SH-SY5Y (cell line): ENCODE data around the gene ME1.

Experiments used
- GATA2 ChIP-seq: IDR thresholded peaks from 2 replicates; pipeline ENCODE4 v1.6.1; 2011; ENCODE audit warnings: mild to moderate bottlenecking, low read depth, low read length
- GATA3 ChIP-seq: IDR thresholded peaks from 2 replicates; pipeline ENCODE4 v1.6.1; 2011; ENCODE audit warnings: low read depth, mild to moderate bottlenecking, low read length, moderate library complexity

The ME1 gene

GRCh38 chr6:83442752-83443151 lies 11.9 kb upstream of the ME1 start:
- TF ChIP-seq GATA3 (no peak), GATA2 (no peak)

GRCh38 chr6:83439201-83439600 lies 8.3 kb upstream of the ME1 start:
- TF ChIP-seq GATA2 (no peak), GATA3 (no peak)

GRCh38 chr6:83436674-83437073 lies 5.8 kb upstream of the ME1 start:
- TF ChIP-seq GATA3 (no peak), GATA2 (no peak)

- TF ChIP-seq GATA2, result no peak
- no peak for TF ChIP-seq GATA3
Measured at GRCh38 chr6:83433177-83433576, 2.3 kb upstream of the ME1 start.

GRCh38 chr6:83432636-83433035 lies 1.8 kb upstream of the ME1 start:
- no peak for TF ChIP-seq GATA3
- no peak for TF ChIP-seq GATA2

DNA sequence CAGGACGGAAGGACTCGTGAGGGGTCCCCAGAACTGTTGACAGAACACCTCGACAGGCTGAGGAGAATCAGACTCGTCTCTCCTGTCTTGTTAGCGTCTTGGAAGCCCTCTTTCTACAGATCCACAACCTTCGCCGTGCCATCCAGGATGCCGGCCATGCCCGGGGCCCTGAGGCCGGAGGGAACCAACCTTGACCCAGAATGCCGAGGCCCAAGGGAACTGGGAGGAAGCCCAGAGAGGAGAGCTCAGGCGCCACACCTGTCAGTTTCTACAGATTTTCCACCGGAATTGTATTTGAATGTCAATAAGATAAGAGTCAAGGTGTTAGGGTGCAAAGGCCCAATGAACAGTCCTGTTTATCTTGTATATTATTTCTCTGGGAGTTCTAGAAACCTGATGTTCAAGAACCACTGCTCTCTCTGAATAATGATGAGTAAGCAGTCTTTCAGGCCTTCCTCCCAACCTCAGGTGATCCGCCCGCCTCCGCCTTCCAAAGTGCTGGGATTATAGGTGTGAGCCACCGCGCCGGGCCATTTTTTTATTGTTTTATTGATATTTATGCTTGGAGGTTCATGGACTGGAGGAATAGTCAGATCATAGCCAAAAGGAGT lies 799 bp upstream of the ME1 start:
- no peak for TF ChIP-seq GATA3
- TF ChIP-seq GATA2, result no peak

GRCh38 chr6:83429857-83430610 lies 817 bp downstream of the ME1 start:
- TF ChIP-seq GATA2, result no peak
- TF ChIP-seq GATA3, result no peak

GRCh38 chr6:83429269-83429668 lies 1.6 kb downstream of the ME1 start:
- TF ChIP-seq GATA2 (no peak), GATA3 (no peak)

DNA sequence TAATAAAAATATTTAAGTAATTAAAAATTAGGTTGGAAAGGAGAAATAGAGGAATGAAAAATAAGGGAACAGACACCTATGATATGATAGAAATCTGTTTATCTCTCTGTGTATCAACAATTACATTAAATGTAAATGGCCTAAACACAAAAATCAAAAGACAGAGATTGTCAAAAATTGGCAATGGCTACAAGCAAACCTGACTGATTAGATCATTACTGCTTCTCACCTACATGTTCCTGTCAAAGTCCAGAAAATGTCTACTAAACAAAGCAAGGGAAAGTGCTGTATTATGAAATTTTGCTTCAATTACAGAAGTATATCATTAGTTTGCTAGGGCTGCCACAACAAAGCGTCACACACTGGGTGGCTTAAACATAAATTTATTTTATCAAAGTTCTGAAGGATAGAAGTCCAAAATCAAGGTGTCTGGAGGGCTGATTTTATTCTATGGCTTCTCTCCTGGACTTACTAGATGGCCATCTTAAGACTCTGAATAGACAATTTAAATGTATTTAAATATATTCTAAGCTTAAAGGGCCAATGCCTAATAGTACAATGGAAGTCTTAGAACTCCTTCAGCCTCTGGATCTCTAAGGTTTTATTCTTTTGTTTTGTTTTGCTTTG lies 6.3 kb downstream of the ME1 start:
- TF ChIP-seq GATA2, result no peak
- TF ChIP-seq GATA3, result no peak

DNA sequence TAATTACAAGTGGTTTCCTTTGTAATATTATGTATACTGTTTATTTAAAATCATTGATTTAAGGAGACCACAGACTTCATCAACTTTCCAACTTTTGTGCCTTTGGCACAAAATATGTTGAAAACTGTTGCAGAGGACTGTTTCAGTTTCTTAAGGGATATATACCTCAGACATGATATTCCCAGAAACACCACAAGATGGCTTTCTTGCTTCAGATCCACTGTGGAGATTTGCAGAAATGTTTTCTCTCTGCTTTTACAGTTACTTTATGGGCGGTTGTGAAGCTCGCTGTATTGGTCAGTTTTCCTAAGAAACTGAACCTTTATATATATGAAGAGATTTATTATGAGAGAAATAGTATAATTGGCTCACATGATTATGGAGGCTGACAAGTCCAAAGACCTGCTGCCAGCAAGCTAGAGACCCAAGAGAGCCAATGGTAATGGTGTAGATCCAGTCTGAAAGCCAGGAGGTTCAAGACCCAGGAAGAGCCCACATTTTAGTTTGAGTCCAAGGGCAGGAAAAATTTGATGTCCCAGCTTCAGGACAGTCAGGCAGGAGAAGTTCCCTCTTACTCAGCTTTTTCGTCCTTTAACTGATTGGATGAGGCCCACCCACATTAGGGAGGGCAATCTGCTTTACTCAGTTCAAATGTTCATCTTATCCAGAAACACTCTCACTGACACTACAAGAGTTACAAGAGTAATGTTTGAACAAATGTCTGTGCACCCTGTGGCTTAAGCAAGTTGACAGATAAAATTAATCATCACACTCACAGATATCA lies 12.8 kb downstream of the ME1 start:
- no peak for TF ChIP-seq GATA3
- no peak for TF ChIP-seq GATA2

DNA sequence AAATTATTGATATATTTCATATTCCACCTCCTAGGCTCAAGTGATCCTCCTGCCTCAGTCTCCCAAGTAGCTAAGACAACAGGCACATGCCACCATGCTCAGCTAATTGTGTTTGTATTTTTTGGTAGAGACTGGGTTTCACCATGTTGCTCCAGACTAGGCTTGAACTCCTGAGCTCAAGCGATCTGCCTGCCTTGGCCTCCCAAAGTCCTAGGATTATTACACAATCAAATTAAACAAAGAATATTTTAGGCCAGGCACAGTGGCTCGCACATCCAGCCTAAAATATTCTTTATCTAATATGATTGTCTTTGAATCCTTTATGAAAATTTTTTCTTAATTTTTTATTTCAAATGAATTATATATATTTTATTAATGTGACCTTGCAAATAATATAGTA lies 17.8 kb downstream of the ME1 start:
- TF ChIP-seq GATA2 (no peak), GATA3 (no peak)

DNA sequence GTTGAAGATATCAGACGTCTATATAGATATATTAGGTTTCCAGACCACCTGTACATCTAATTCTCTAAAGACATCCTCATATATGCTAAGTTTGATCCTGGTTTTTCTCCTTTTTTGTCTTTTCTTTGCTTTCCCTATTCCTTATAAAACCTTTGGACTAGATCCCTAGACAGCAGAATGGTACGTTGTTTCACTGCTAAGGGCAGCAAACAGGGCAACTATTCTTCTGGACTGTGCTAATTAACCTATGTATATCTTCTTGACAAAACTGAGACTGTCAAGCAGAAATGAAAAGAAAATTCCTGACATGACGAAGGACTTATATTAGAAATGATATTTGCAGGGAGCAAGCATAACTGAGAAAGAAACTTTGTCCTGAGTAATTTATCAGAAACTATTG lies 19.1 kb downstream of the ME1 start:
- TF ChIP-seq GATA3, result no peak
- TF ChIP-seq GATA2, result no peak

- TF ChIP-seq GATA3, result no peak
- TF ChIP-seq GATA2, result no peak
Measured at GRCh38 chr6:83403191-83403590, 27.7 kb downstream of the ME1 start.

GRCh38 chr6:83389606-83390005 lies 41.2 kb downstream of the ME1 start:
- TF ChIP-seq GATA2 (no peak), GATA3 (no peak)

DNA sequence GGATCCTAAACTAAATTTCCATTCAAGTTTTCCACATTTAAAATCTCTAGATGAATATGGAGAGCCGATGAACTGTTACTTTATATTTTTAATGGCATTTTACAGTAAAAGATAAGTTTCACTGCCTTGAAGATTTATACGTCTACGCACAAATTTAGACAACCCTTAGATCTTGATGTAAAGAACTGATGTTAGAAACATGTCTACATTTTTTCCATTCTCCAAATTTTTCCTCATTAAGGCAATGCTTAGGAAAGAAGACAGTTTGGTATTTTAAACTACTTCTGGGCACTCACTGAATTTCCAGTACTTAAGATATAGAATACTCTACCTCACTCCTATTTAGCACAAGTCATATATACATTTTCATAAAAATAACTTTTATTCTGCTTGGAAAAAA lies 45.4 kb downstream of the ME1 start:
- TF ChIP-seq GATA3, result no peak
- TF ChIP-seq GATA2, result no peak
